Measurements from ENCODE around the gene TOPORS.

DNA sequence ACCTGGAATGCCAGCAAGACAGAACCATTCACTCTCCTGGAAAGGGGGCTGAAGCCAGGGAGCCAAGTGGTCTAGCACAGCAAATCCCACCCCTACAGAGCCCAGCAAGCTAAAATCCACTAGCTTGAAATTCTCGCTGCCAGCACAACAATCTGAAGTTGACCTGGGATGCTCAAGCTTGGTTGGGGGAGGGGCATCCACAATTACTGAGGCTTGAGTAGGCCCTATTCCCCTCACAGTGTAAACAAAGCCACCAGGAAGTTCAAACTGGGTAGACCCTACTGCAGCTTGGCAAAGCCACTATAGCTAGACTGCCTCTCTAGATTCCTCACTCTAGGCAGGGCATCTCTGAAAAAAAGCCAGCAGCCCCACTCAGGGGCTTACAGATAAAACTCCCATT lies 43.7 kb downstream of the TOPORS start:
- no peak for TF ChIP-seq POLR2A (IDR thresholded peaks at IDR 0.05)
- TF ChIP-seq, protein P1, sequence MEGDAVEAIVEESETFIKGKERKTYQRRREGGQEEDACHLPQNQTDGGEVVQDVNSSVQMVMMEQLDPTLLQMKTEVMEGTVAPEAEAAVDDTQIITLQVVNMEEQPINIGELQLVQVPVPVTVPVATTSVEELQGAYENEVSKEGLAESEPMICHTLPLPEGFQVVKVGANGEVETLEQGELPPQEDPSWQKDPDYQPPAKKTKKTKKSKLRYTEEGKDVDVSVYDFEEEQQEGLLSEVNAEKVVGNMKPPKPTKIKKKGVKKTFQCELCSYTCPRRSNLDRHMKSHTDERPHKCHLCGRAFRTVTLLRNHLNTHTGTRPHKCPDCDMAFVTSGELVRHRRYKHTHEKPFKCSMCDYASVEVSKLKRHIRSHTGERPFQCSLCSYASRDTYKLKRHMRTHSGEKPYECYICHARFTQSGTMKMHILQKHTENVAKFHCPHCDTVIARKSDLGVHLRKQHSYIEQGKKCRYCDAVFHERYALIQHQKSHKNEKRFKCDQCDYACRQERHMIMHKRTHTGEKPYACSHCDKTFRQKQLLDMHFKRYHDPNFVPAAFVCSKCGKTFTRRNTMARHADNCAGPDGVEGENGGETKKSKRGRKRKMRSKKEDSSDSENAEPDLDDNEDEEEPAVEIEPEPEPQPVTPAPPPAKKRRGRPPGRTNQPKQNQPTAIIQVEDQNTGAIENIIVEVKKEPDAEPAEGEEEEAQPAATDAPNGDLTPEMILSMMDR (IDR thresholded peaks at IDR 0.05) = no peak
